Loucy (cell line): ENCODE results near the gene MRPL51.

ENCODE experiments used
- CTCF ChIP-seq: fragments of 200-600 bp; sonication (generic); conservative IDR thresholded peaks from 2 replicates; pipeline ENCODE4 v1.5.1; 2014; ENCODE audit warnings: mild to moderate bottlenecking, antibody characterized with exemption, low read length
- EZH2phosphoT487 ChIP-seq: fragments of 200-600 bp; IDR thresholded peaks from 2 replicates; pipeline ENCODE4 v1.6.1; 2018; ENCODE audit warnings: antibody characterized with exemption, mild to moderate bottlenecking, moderate library complexity, borderline replicate concordance

- TF ChIP-seq CTCF: no peak
- TF ChIP-seq EZH2phosphoT487: no peak
Measured at GRCh38 chr12:6444031-6444430, 49.0 kb downstream of the MRPL51 start.
